A549 treated with DMSO at 1 μM for 4 hours (cell line): ENCODE measurements around the gene OR51B5. TPM values are rescaled to one million over a fixed set of nuclear protein-coding genes. Genes with fewer than 3 reads are reported as not detected.

Experiments
- total RNA-seq: library from RNA; stranded (reverse); fragments of 200-300 nt; extraction: Qiagen RNA extraction; gene quantifications from 5 replicates; pipeline ENCODE4 v1.2.3, GENCODE V29; 2022; ENCODE audit warnings: low read depth

OR51B5 gene, protein sequence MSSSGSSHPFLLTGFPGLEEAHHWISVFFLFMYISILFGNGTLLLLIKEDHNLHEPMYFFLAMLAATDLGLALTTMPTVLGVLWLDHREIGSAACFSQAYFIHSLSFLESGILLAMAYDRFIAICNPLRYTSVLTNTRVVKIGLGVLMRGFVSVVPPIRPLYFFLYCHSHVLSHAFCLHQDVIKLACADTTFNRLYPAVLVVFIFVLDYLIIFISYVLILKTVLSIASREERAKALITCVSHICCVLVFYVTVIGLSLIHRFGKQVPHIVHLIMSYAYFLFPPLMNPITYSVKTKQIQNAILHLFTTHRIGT
- not detected in 5 replicates for total RNA-seq

DNA sequence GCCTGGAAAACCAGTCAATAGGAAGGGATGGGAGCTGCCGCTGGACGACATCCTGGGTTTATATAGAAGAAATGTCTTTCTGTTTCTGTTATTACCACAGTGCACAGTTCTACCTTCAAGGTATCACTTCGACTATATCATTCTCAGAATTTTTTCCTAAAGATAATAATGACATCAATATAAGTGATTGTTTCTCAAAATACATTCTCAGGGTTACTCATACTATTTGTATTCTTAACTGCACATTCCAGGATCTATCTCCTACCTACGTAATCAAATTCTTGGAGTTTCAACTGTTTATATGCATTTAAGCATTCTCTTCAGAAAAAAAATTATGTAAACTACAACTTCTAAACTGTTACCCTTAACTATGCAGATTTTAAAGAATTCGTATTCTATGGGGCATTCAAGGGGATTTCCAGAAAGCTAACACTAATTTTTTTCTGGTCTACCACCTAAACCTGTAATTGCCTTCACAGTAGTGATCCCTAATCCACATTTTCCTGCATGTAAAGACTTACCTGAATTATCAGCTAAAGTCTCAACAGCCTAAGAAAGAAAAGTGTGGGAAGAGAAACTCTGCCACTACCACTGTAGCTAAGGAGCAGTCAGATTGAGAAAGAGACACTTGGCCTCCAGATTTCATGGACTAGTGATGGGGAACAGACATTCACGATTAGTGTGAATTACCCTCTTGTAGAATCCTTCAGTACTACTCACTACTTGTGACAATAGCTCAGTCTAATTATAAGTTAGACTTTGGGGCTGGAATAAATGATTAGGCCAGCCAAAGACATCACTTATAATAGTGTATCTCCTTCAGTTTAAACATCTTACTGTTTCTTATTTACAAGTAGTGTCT is at the start of gene OR51B5:
Gene OR51B5, minus strand, starts transcription at position 51 of the 862 bp plus-strand sequence. Its CDS starts 0 bp downstream, at position 51.

DNA sequence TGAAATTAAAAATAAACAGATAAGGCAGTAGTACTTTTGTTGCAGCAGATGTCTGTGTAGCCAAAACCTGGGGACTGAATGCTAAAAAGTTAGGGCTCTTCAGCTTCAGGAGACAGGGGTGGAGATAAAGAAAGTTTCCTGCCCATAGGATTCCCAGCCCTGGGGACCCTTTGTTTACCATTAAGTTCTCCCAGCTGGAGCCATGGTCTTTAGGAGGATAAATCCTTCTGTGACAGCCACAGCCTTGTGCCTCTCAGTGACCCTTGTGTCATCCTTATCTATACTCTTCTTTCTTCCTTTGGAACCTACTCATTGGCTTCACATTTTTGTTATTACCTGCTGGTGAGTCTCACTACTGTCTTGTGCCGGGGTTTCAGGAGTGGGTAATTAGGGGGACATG is 40.3 kb upstream of the OR51B5 start, which contains the start of gene OR51M1:
Gene OR51M1, plus strand, starts transcription at position 237 of the 400 bp plus-strand sequence. CDS start 5,587 bp downstream, outside the sequence.

DNA sequence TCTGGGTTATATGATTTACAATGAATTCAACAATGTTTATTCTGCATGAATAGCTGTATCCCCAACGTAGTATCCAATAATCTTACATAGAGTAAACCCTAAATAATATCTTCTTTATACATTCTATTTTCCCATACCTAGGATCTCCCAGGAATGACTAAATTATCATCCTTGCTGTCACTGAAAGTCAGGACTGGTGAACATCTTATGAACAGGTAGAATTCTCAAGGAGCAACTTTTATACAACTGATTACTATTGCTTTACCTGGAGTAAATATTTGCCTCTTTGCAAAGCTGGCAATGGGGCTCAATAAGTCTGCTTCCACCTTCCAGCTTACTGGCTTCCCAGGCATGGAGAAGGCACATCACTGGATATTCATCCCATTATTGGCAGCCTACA is 7.9 kb upstream of the OR51B5 start, which contains the start of gene OR51B6:
Gene OR51B6, plus strand, starts transcription at position 301 of the 400 bp plus-strand sequence. Its CDS starts 0 bp downstream, at position 301.

DNA sequence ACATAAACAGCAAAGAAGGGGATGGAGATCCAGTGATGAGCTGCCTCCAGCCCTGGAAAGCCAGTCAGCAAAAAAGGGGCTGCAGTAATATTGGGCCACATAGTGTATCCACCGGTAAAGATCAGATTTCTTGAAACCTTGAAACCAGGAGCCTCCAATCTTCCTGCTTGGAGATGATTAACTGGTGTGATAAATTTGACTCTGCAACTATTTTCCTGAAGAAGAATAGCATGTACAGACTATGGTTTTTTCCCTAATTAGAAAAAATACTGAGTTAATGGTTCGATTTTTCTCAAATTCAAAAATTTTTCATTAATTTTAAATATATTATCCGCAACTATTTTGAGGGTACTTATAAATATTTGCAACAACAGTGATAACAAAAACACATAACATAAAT is 19.1 kb downstream of the OR51B5 start, which contains the start of gene OR51B2:
Gene OR51B2, minus strand, starts transcription at position 101 of the 400 bp plus-strand sequence. Its CDS starts 0 bp downstream, at position 101.

DNA sequence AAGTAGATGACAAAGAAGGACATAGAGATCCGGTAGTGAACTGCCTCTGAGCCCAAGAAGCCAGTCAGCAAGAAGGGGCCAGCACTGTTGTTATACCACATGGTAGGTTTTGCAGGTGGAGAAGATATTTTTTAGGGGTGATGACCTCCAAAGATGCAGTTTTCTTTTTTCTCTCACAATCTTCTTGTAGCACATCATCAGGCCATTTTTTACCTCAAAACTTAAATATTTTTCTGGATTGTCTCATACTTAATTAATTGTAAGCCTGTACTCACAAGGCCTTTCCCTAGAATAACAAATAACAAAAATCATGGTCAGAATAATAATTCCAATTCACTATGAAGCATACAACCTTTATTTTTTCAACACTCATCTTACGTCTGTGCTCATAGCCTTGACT is 41.5 kb downstream of the OR51B5 start, which contains the start of gene OR51B4:
Gene OR51B4, minus strand, starts transcription at position 101 of the 400 bp plus-strand sequence. Its CDS starts 0 bp downstream, at position 101.

Other genes with a start within 250 kb of the OR51B5 start
- not detected in 5 replicates for gene OR52A5, start 205.2 kb downstream of the OR51B5 start, total RNA-seq
- gene OR52A1, start 188.8 kb downstream of the OR51B5 start, total RNA-seq = not detected in 5 replicates
- gene OR51V1, start 142.8 kb downstream of the OR51B5 start, total RNA-seq = not detected in 5 replicates
- not detected in 5 replicates for gene HBB, start 116.5 kb downstream of the OR51B5 start, total RNA-seq
- not detected in 5 replicates for gene HBD, start 109.0 kb downstream of the OR51B5 start, total RNA-seq
- not detected in 5 replicates for gene HBG1, start 93.7 kb downstream of the OR51B5 start, total RNA-seq
- gene HBG2, start 88.7 kb downstream of the OR51B5 start, total RNA-seq = not detected in 5 replicates
- gene HBE1, start 73.6 kb downstream of the OR51B5 start, total RNA-seq = not detected in 5 replicates
- not detected in 5 replicates for gene OR51B4, start 41.6 kb downstream of the OR51B5 start, total RNA-seq
- gene OR51B2, start 19.2 kb downstream of the OR51B5 start, total RNA-seq = not detected in 5 replicates
- not detected in 5 replicates for gene OR51B6, start 8.0 kb upstream of the OR51B5 start, total RNA-seq
- gene OR51M1, start 40.3 kb upstream of the OR51B5 start, total RNA-seq = not detected in 5 replicates
- not detected in 5 replicates for gene OR51Q1, start 78.6 kb upstream of the OR51B5 start, total RNA-seq
- gene OR51I1, start 98.0 kb upstream of the OR51B5 start, total RNA-seq = not detected in 5 replicates
- gene OR51I2, start 105.8 kb upstream of the OR51B5 start, total RNA-seq = not detected in 5 replicates
- not detected in 5 replicates for gene OR52D1, start 145.2 kb upstream of the OR51B5 start, total RNA-seq
- not detected in 5 replicates for gene UBQLN3, start 166.4 kb upstream of the OR51B5 start, total RNA-seq
- gene UBQLNL, start 173.2 kb upstream of the OR51B5 start, total RNA-seq = 0.03 TPM in 2 of 5 replicates, not detected in the others
- gene OR52H1, start 205.0 kb upstream of the OR51B5 start, total RNA-seq = not detected in 5 replicates
- gene OR52B6, start 237.4 kb upstream of the OR51B5 start, total RNA-seq = not detected in 5 replicates